Measurements from ENCODE around the gene NEK1. TPM values are rescaled to one million over a fixed set of nuclear protein-coding genes. Genes with fewer than 3 reads are reported as not detected.

NEK1 gene
- total RNA-seq, 2 experiments from 2014 or later, result 15.7 to 16.7 TPM

DNA sequence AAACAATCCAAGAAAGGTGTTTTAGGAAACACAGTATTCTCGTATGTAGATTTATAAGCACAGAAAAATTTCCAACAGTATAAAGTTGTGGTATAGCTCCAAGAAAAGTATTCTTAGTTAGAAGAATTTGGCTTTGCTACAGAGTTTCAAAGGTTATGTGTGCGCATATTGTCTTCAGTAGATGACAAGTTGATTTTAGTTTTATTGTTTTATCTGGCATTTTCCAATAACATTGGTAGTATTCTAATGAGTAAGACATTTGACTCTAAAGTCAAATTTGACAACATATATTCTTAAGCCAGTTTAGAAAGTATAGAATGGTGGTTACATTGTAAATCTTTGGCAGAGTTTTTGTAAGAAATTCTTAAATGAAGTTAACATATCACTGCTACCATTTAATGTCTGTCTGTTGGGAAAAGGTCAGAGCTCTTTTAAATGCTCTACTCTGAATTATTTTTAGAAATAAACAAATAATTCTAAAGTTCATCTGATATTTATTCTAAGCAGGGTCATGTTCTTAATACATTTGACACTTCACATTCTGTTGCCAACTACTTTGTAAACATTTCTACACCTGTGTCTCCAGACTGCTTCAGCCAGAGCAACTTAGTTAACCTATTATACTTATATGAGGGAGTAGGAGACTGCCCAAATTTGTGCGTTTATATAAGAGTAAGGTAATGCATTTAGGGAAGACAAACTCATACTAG, 38.0 kb upstream of the NEK1 start:
- POLR2A ChIA-PET, result interaction anchor here (0.7 kb wide), 1 partner anchor 8 kb away, joined by 3 read pairs; no protein-coding TSS in a partner anchor
- Mint-ChIP-seq H3K4me3 (no peak overlapping the region), H3K27ac (no peak overlapping the region), H3K4me1 (ENCODE audit: low read depth) (peaks cover 2% of the 10 kb centered on the region), H3K36me3 (ENCODE audit: low read depth) (peaks cover 7% of the 10 kb centered on the region), H3K27me3 (ENCODE audit: low read depth) (no peaks in the 10 kb centered on the region), H3K9me3 (ENCODE audit: insufficient read depth) (no peaks in the 10 kb centered on the region)
- ATAC-seq (no peak), DNase-seq (no peak)
- CTCF ChIA-PET, result interaction anchor here (0.8 to 2.7 kb wide), 2 partner anchors 9 to 125 kb away, joined by 3 to 11 read pairs; no protein-coding TSS in a partner anchor

DNA sequence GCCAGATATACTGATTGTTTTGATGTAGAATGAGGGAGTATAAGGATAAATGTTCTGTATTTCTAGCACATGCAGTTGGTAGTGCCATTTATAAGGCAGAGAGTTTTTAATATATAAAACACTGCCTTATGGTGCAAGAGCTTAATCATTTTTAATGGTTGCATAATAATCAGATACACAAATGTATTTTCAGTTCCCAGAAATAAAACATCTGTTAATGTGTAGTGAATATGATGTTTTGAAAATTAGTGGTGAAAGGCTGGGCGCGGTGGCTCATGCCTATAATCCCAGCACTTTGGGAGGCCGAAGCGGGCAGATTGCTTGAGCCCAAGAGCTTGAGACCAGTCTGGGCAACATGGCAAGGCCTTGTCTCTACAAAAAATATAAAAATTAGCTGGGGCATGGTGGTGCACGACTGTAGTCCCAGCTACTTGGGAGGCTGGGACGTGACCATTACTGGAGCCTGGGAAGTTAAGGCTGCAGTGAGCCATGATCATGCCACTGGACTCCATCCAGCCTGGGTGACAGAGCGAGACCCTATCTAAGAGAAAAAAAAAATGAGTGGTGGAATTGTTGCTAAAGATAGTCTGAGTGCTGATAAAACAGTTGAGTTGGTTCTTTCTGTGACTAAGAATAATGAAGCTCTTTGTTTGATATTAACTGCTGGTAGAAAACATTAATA, 37.3 kb upstream of the NEK1 start:
- no peaks in the 10 kb centered on the region for H3K9me3 Mint-ChIP-seq (ENCODE audit: insufficient read depth)
- H3K27me3 Mint-ChIP-seq (ENCODE audit: low read depth), result no peaks in the 10 kb centered on the region
- H3K27ac Mint-ChIP-seq, result no peak overlapping the region
- ATAC-seq (no peak), DNase-seq (no peak)
- CTCF ChIA-PET, result interaction anchor here (0.8 to 2.7 kb wide), 2 partner anchors 10 to 125 kb away, joined by 3 to 11 read pairs; no protein-coding TSS in a partner anchor
- POLR2A ChIA-PET, result interaction anchor here (0.7 kb wide), 1 partner anchor 9 kb away, joined by 3 read pairs; no protein-coding TSS in a partner anchor
- peaks cover 2% of the 10 kb centered on the region for H3K4me1 Mint-ChIP-seq (ENCODE audit: low read depth)
- H3K36me3 Mint-ChIP-seq (ENCODE audit: low read depth), result peaks cover 7% of the 10 kb centered on the region
- no peak overlapping the region for H3K4me3 Mint-ChIP-seq

DNA sequence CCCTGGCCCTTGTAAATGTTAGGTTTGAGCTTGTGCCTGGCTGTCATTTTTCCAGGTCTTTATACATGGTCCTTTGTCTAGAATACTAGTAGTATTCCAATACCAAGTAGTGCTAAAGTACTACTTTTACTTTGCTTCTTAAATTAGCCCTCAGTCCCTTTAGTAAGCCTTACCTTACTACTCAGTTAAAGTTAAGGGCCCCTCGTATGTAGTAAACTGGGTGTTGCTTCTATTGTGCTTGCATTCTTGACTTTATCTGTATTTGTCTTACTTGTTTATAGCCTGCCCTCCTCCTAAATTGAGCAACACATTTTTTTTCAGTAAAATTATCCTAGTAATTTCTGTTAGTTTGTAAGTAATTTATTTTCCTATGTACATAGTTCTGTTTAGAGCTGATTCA, 33.2 kb upstream of the NEK1 start:
- Mint-ChIP-seq H3K9me3 (ENCODE audit: insufficient read depth) (no peaks in the 10 kb centered on the region), H3K36me3 (ENCODE audit: low read depth) (peaks cover 18% of the 10 kb centered on the region), H3K27ac (no peak overlapping the region), H3K4me3 (no peak overlapping the region), H3K4me1 (ENCODE audit: low read depth) (no peaks in the 10 kb centered on the region), H3K27me3 (ENCODE audit: low read depth) (no peaks in the 10 kb centered on the region)
- ATAC-seq (no peak), DNase-seq (no peak)
- ChIA-PET POLR2A (no interaction called here), CTCF (no interaction called here)

DNA sequence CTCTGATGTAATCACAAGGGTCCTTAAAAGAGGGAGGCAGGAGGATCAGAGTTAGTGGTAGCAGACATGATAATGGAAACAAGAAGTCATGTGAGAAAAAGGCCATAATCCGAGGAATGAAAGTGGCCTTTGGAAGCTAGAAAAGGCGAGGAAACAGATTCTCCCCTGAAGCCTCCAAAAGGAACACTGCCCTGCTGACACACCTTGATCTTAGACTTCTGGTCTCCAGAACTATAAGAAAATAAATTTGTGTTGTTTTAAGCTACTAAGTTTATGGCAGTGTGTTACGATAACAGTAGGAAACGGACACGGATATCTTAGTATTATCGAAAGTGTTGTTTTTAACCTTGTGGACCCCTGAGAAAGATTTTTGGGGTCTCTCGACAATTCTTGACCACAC, 32.4 kb upstream of the NEK1 start:
- Mint-ChIP-seq H3K27me3 (ENCODE audit: low read depth) (no peaks in the 10 kb centered on the region), H3K9me3 (ENCODE audit: insufficient read depth) (no peaks in the 10 kb centered on the region), H3K27ac (no peak overlapping the region), H3K36me3 (ENCODE audit: low read depth) (peaks cover 20% of the 10 kb centered on the region), H3K4me3 (no peak overlapping the region), H3K4me1 (ENCODE audit: low read depth) (no peaks in the 10 kb centered on the region)
- ATAC-seq (no peak), DNase-seq (no peak)
- ChIA-PET CTCF (no interaction called here), POLR2A (no interaction called here)

DNA sequence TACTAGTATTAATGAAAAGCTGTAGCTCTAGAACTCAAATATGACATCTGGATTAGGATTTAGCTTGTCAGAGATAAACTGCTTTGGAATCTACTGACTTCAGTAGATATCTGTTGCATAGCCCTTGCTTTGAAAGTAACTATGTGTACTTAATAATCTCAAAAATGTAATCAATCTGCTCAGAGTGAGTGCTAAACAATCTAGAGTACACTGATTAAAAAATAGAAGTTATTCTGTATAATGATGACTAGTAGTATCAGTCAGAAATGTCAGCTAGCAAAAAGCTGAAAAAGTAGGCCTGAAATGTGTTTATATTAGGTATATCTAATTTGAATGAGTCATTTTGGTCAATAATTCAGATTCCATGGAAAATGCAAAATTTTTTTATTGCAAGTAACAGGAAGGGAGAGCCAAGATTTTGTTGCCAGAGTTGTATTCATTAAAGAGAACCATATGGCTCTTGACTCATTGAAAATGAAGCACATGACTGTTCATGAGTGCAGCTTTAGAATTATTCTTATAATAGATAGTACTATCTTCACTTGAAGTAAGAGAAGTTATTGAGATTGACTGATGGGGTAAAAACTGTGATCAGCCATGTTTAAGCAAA, 28.0 kb upstream of the NEK1 start:
- Mint-ChIP-seq H3K27ac (no peak overlapping the region), H3K27me3 (ENCODE audit: low read depth) (no peaks in the 10 kb centered on the region), H3K4me3 (no peak overlapping the region), H3K4me1 (ENCODE audit: low read depth) (peaks cover 5% of the 10 kb centered on the region), H3K36me3 (ENCODE audit: low read depth) (peaks cover 40% of the 10 kb centered on the region), H3K9me3 (ENCODE audit: insufficient read depth) (no peaks in the 10 kb centered on the region)
- ChIA-PET CTCF (interaction anchor here (1.6 kb wide), 2 partner anchors 8 to 14 kb away, joined by 3 to 4 read pairs; no protein-coding TSS in a partner anchor), POLR2A (no interaction called here)
- ATAC-seq (no peak), DNase-seq (no peak)

DNA sequence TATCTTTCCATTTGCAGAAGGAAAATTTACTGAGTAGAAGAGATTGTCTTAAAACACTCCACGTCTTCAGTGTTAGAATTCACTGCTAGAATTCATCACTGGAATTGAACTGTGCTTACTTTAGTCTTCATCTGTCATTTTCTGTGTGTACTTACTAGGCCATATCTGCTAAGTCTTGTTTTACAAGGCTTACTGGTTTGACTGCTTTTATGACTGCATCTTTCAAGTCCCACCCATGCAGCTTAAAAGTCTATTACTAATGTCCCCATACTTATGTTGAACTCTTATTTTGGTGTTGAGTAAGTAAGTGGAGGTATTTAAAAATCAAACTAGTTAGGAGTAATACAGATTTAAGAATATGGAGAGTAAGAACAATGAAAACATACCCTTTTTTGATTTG, 22.6 kb upstream of the NEK1 start:
- DNase-seq, result no peak
- POLR2A ChIA-PET, result no interaction called here

DNA sequence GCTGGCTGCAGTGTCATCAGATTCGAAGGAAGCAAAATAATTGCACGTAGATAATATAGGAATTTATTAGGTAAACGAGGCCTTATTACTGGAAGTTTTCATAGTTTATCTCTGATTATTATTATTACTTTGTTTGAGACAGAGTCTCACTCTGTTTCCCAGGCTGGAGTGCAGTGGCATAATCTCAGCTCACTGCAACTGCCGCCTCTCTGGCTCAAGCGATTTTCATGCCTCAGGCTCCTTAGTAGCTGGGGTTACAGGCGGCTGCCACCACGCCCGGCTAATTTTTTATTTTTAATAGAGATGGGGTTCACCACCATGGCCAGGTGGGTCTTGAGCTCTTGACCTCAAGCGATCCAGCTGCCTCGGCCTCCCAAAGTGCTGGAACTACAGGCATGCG, 20.5 kb upstream of the NEK1 start:
- Mint-ChIP-seq H3K27ac (no peak overlapping the region), H3K36me3 (ENCODE audit: low read depth) (peaks cover 27% of the 10 kb centered on the region), H3K27me3 (ENCODE audit: low read depth) (no peaks in the 10 kb centered on the region), H3K9me3 (ENCODE audit: insufficient read depth) (no peaks in the 10 kb centered on the region), H3K4me1 (ENCODE audit: low read depth) (peaks cover 17% of the 10 kb centered on the region), H3K4me3 (no peak overlapping the region)
- ATAC-seq, result no peak
- CTCF ChIA-PET, result no interaction called here
- POLR2A ChIA-PET, result no interaction called here
- no peak for DNase-seq

More for the DNA sequence above, 22.6 kb upstream of the NEK1 start:
- no peak for ATAC-seq
- Mint-ChIP-seq H3K27ac (no peak overlapping the region), H3K9me3 (ENCODE audit: insufficient read depth) (no peaks in the 10 kb centered on the region), H3K36me3 (ENCODE audit: low read depth) (peaks cover 33% of the 10 kb centered on the region), H3K4me1 (ENCODE audit: low read depth) (peaks cover 12% of the 10 kb centered on the region), H3K4me3 (no peak overlapping the region), H3K27me3 (ENCODE audit: low read depth) (no peaks in the 10 kb centered on the region)
- CTCF ChIA-PET, result no interaction called here

DNA sequence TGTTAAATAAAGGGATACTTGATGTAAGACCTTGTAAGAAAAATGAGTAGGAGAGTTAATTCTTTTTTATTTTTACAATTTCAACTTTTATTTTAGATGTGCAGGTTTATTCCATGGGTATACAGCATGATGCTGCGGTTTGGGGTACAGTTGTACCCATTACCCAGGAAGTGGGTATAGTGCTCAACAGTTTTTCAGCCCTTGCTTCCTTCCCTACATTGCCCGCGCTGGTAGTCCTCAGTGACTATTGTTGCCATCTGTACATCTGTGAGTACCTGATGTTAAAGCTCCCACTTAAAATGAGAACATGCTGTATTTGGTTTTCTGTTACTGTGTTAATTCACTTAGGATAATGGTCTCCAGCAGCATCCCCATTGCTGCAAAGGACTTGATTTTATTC, 17.7 kb upstream of the NEK1 start:
- POLR2A ChIA-PET, result no interaction called here
- peaks cover 14% of the 10 kb centered on the region for H3K36me3 Mint-ChIP-seq (ENCODE audit: low read depth)
- H3K27me3 Mint-ChIP-seq (ENCODE audit: low read depth), result no peaks in the 10 kb centered on the region
- H3K9me3 Mint-ChIP-seq (ENCODE audit: insufficient read depth), result no peaks in the 10 kb centered on the region
- H3K27ac Mint-ChIP-seq, result no peak overlapping the region
- ATAC-seq (no peak), DNase-seq (no peak)
- CTCF ChIA-PET, result no interaction called here
- H3K4me3 Mint-ChIP-seq, result no peak overlapping the region
- H3K4me1 Mint-ChIP-seq (ENCODE audit: low read depth), result peaks cover 26% of the 10 kb centered on the region

DNA sequence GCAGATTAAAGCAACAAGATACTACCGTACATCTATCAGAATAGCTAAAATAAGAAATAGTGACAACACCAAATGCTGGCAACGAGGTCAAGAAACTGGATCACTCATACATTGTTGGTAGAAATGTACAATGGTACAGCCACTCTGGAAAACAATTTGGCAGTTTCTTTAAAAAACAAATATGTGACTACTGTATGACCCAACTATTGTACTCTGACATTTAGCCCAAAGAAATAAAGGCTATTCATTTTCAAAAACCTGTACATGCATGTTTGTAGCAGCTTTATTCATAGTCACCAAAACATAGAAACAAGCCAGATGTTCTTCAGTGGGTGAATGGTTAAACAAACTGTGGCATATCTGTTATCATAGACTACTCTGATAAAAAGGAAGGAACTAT, 16.2 kb upstream of the NEK1 start:
- H3K27me3 Mint-ChIP-seq (ENCODE audit: low read depth), result no peaks in the 10 kb centered on the region
- ChIA-PET POLR2A (no interaction called here), CTCF (interaction anchor here (0.7 kb wide), 1 partner anchor 15 kb away, joined by 3 read pairs; no protein-coding TSS in a partner anchor)
- no peak overlapping the region for H3K27ac Mint-ChIP-seq
- H3K36me3 Mint-ChIP-seq (ENCODE audit: low read depth), result peaks cover 17% of the 10 kb centered on the region
- DNase-seq, result no peak
- ATAC-seq, result no peak
- peaks cover 28% of the 10 kb centered on the region for H3K4me1 Mint-ChIP-seq (ENCODE audit: low read depth)
- H3K4me3 Mint-ChIP-seq, result no peak overlapping the region
- no peaks in the 10 kb centered on the region for H3K9me3 Mint-ChIP-seq (ENCODE audit: insufficient read depth)

DNA sequence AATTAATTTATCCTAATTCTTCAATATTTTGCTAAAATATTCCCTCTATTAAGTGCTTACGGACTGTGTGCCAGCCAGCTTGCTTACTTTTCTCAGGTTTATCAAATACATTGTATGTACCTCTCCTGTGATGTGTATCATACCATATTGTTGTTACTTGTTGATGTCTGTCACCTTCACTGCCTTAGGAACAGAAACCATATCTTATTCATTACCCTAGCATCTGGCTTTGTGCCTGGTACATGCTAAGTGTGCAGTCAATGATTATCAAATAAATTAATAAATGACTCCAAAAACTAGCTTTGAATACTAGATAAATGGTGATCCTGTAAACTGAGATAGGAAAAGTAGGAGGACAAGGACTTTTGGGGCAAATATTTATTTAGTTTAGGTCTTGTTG, 14.9 kb upstream of the NEK1 start:
- no peak for DNase-seq
- ChIA-PET POLR2A (interaction anchor here (1.9 kb wide), 1 partner anchor 33 kb away, joined by 4 read pairs; no protein-coding TSS in a partner anchor), CTCF (interaction anchor here (0.6 to 1.1 kb wide), 3 partner anchors 14 to 32 kb away, joined by 3 to 5 read pairs (median 3); no protein-coding TSS in a partner anchor)
- no peak overlapping the region for H3K4me3 Mint-ChIP-seq
- H3K9me3 Mint-ChIP-seq (ENCODE audit: insufficient read depth), result no peaks in the 10 kb centered on the region
- no peak overlapping the region for H3K27ac Mint-ChIP-seq
- peaks cover 19% of the 10 kb centered on the region for H3K36me3 Mint-ChIP-seq (ENCODE audit: low read depth)
- no peaks in the 10 kb centered on the region for H3K27me3 Mint-ChIP-seq (ENCODE audit: low read depth)
- peaks cover 36% of the 10 kb centered on the region for H3K4me1 Mint-ChIP-seq (ENCODE audit: low read depth)
- ATAC-seq, result no peak

DNA sequence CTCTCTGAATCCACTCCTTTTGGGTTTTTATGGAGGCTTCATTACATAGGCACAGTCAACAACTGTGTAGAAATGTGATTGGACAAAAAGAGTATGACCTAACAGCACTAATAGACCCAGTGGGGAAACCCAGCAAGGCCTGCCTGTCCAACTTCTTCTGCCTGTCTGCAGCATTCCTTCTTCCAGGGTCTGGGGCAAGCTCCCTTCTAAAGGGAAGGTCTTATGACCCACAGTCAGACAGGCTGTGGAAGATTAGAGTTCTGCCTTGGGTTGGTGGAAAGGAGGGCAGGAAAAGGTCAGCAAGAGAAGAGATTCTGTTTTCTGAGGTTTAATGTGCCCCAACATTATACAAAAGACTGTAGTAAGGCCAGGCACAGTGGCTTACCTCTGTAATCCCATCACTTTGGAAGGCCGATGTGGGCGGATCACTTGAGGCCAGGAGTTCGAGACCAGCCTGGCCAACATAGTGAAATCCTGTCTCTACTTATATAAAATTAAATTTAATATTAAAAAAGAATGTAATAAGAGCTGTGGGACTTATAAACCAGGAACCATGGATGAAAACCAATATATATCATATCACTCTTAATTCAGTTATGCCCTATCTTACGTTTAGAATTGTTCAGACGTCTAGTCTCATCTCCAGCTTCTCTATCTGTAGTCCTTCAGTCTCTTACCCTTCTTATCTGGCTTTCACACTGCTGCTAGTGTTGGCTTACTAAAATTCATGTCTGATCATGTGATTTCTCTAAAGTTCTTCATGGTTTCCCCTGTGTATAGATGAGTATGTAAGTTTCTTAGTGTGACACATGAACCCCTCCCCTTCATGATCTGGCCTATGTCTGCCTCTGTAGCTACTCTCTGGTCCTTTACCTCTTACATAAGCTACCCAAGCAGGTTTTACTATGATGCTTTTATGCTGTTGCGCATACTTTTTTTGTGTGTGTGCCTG, 14.2 kb upstream of the NEK1 start:
- H3K27ac Mint-ChIP-seq, result no peak overlapping the region
- POLR2A ChIA-PET, result interaction anchor here (1.9 kb wide), 1 partner anchor 33 kb away, joined by 4 read pairs; no protein-coding TSS in a partner anchor
- H3K4me1 Mint-ChIP-seq (ENCODE audit: low read depth), result peaks cover 41% of the 10 kb centered on the region
- H3K36me3 Mint-ChIP-seq (ENCODE audit: low read depth), result peaks cover 19% of the 10 kb centered on the region
- H3K27me3 Mint-ChIP-seq (ENCODE audit: low read depth), result no peaks in the 10 kb centered on the region
- H3K4me3 Mint-ChIP-seq, result no peak overlapping the region
- CTCF ChIA-PET, result interaction anchor here (0.6 to 1.3 kb wide), 4 partner anchors 13 to 33 kb away, joined by 3 to 5 read pairs (median 3); partner anchors contain the start of gene NEK1
- DNase-seq (no peak), ATAC-seq (no peak)
- no peaks in the 10 kb centered on the region for H3K9me3 Mint-ChIP-seq (ENCODE audit: insufficient read depth)
